Progenitor cell of endocrine pancreas (in vitro differentiated cells): ENCODE results near the gene KRTAP2-4. TPM values are rescaled to one million over a fixed set of nuclear protein-coding genes. Genes with fewer than 3 reads are reported as not detected.

Source experiments
- DNase-seq: peaks from one replicate; pipeline ENCODE4 v3.0.0; 2021; ENCODE audit warnings: low spot score; ENCODE audit not compliant: unreplicated experiment
- H3K27ac Mint-ChIP-seq: 2 replicates; pipeline ENCODE4 v1.8.0; 2021; ENCODE audit warnings: mild to moderate bottlenecking, moderate library complexity, mixed read lengths
- H3K27me3 Mint-ChIP-seq: 2 replicates; pipeline ENCODE4 v1.8.0; 2021; ENCODE audit warnings: mixed read lengths
- H3K36me3 Mint-ChIP-seq: 2 replicates; pipeline ENCODE4 v1.8.0; 2022; ENCODE audit warnings: mixed read lengths; ENCODE audit not compliant: insufficient read depth
- H3K4me1 Mint-ChIP-seq: 2 replicates; pipeline ENCODE4 v1.8.0; 2021; ENCODE audit warnings: low read depth, mixed read lengths
- H3K4me3 Mint-ChIP-seq: 2 replicates; pipeline ENCODE4 v1.8.0; 2021; ENCODE audit warnings: low read depth, mild to moderate bottlenecking, moderate library complexity, mixed read lengths
- H3K9me3 Mint-ChIP-seq: 2 replicates; pipeline ENCODE4 v1.8.0; 2021; ENCODE audit warnings: low read depth, mixed read lengths
- CTCF ChIP-seq: fragments of 200-600 bp; sonication (generic); IDR thresholded peaks from one replicate; pipeline ENCODE4 v1.5.0; 2021; ENCODE audit warnings: antibody characterized with exemption, mild to moderate bottlenecking; ENCODE audit not compliant: unreplicated experiment
- total RNA-seq: library from RNA; stranded (reverse); gene quantifications from 2 replicates; pipeline ENCODE4 v1.2.1, GENCODE V29; 2021

Gene KRTAP2-4
- total RNA-seq, 1 donor from 2014 or later: not detected

DNA sequence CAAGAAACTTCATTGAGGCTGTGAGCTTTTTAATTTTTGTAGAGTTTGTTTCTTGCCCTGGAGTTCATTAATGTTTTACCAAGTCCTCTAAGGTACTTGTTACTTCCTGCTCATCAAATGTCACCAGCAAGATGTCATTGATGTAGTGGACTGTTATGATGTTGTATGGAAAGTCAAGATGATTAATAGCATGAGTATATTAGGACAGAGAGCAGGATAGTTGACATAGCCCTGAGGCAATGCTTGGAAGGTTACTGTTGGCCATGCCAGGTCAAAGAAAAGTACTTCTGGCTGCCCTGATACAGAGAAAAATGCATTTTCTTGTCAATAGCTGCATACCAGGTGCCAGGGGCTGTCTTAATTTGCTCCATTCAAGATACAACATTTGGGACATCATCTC, 45.3 kb downstream of the KRTAP2-4 start:
- no peak for TF ChIP-seq CTCF
- peaks cover 4% of the 10 kb centered on the region for H3K4me1 Mint-ChIP-seq
- H3K9me3 Mint-ChIP-seq: peaks cover 2% of the 10 kb centered on the region
- H3K27ac Mint-ChIP-seq: no peak overlapping the region
- H3K27me3 Mint-ChIP-seq: peaks cover 4% of the 10 kb centered on the region
- H3K4me3 Mint-ChIP-seq: no peak overlapping the region
- no peaks in the 10 kb centered on the region for H3K36me3 Mint-ChIP-seq
- DNase-seq: no peak

- no peaks in the 10 kb centered on the region for H3K36me3 Mint-ChIP-seq
- peaks cover 4% of the 10 kb centered on the region for H3K4me1 Mint-ChIP-seq
- TF ChIP-seq CTCF: no peak
- no peak overlapping the region for H3K4me3 Mint-ChIP-seq
- H3K27ac Mint-ChIP-seq: no peak overlapping the region
- no peaks in the 10 kb centered on the region for H3K27me3 Mint-ChIP-seq
- DNase-seq: no peak
- peaks cover 2% of the 10 kb centered on the region for H3K9me3 Mint-ChIP-seq
These were observed 46.3 kb downstream of the KRTAP2-4 start for GRCh38 chr17:41019415-41019814.

DNA sequence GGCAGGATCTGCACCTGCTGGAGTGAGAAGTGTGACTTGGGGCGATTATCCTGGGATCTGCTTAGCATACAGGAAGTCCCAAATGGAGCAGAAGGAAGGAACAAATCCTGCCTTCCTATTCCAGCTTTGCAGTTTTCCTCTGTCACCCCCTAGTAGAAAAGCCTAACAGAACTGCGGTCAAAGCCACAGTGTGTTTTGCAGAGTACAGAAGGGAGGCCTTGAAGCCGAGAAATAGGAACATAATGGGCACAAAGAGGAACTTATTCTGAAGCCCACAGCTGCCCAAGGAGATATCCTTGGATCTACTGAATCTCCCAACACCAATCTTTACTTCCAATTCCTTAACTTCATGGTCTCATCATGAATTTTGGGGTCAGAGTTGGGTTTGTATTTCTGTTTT, 47.1 kb downstream of the KRTAP2-4 start:
- no peak for TF ChIP-seq CTCF
- Mint-ChIP-seq H3K27ac (no peak overlapping the region), H3K27me3 (no peaks in the 10 kb centered on the region), H3K36me3 (no peaks in the 10 kb centered on the region), H3K9me3 (peaks cover 2% of the 10 kb centered on the region), H3K4me1 (peaks cover 4% of the 10 kb centered on the region), H3K4me3 (no peak overlapping the region)
- DNase-seq: no peak

DNA sequence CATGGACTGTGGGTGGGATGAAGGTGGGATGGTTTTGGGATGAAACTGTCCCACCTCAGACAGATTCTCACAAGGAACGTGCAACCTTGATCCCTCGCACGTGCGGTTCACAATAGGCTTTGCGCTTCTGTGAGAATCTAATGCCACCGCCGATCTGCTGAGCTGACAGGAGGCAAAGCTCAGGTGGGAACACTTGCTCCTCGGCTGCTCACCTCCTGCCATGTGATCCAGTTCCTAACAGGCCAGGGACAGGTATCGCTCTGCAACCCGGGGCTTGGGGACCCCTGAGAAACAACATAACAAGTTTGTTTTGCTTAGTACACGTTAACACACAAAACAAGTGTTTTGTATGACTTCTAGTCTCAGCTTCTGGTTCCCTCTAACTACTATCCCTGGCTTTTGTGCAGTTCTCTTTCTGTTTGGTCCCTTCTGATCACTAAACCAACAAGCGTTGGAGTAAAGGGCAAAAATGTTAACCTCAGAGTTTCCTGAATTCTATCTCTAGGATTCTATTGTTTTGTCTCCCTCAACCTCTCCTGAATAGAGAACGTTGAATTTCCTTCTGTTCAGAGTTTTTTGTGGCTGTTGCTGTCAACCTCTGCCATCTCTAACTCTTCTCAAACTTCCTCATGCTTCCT, 49.0 kb downstream of the KRTAP2-4 start:
- TF ChIP-seq CTCF: no peak
- no peak overlapping the region for H3K4me3 Mint-ChIP-seq
- H3K4me1 Mint-ChIP-seq: peaks cover 4% of the 10 kb centered on the region
- peaks cover 2% of the 10 kb centered on the region for H3K9me3 Mint-ChIP-seq
- DNase-seq: no peak
- no peaks in the 10 kb centered on the region for H3K27me3 Mint-ChIP-seq
- H3K27ac Mint-ChIP-seq: no peak overlapping the region
- H3K36me3 Mint-ChIP-seq: no peaks in the 10 kb centered on the region

- no peak overlapping the region for H3K4me3 Mint-ChIP-seq
- H3K27ac Mint-ChIP-seq: no peak overlapping the region
- no peaks in the 10 kb centered on the region for H3K9me3 Mint-ChIP-seq
- peaks cover 4% of the 10 kb centered on the region for H3K4me1 Mint-ChIP-seq
- H3K27me3 Mint-ChIP-seq: no peaks in the 10 kb centered on the region
- no peak for DNase-seq
- no peak for TF ChIP-seq CTCF
- H3K36me3 Mint-ChIP-seq: no peaks in the 10 kb centered on the region
These were observed 50.2 kb downstream of the KRTAP2-4 start for GRCh38 chr17:41015454-41015853.

Other genes starting within 250 kb of the KRTAP2-4 start
- 33.1 and 37.5 TPM in 2 replicates for gene KRT10, start 243.3 kb downstream of the KRTAP2-4 start, total RNA-seq
- not detected in 2 replicates for gene KRT12, start 198.7 kb downstream of the KRTAP2-4 start, total RNA-seq
- not detected in 2 replicates for gene KRT20, start 180.6 kb downstream of the KRTAP2-4 start, total RNA-seq
- 2.1 and 3.8 TPM in 2 replicates for gene KRT23, start 128.2 kb downstream of the KRTAP2-4 start, total RNA-seq
- gene KRT39, start 98.9 kb downstream of the KRTAP2-4 start, total RNA-seq: not detected in 2 replicates
- 0.13 TPM in 1 of 2 replicates, not detected in the other for gene KRT40, start 81.6 kb downstream of the KRTAP2-4 start, total RNA-seq
- gene KRTAP3-3, start 71.7 kb downstream of the KRTAP2-4 start, total RNA-seq: not detected in 2 replicates
- not detected in 2 replicates for gene KRTAP3-2, start 66.0 kb downstream of the KRTAP2-4 start, total RNA-seq
- gene KRTAP3-1, start 56.8 kb downstream of the KRTAP2-4 start, total RNA-seq: not detected in 2 replicates
- not detected in 2 replicates for gene KRTAP1-5, start 38.7 kb downstream of the KRTAP2-4 start, total RNA-seq
- not detected in 2 replicates for gene KRTAP1-4, start 35.7 kb downstream of the KRTAP2-4 start, total RNA-seq
- gene KRTAP1-3, start 31.0 kb downstream of the KRTAP2-4 start, total RNA-seq: not detected in 2 replicates
- gene KRTAP1-1, start 24.4 kb downstream of the KRTAP2-4 start, total RNA-seq: not detected in 2 replicates
- gene KRTAP2-1, start 18.6 kb downstream of the KRTAP2-4 start, total RNA-seq: not detected in 2 replicates
- not detected in 2 replicates for gene KRTAP2-2, start 10.6 kb downstream of the KRTAP2-4 start, total RNA-seq
- not detected in 2 replicates for gene KRTAP2-3, start 5.8 kb downstream of the KRTAP2-4 start, total RNA-seq
- gene KRTAP4-7, start 18.3 kb upstream of the KRTAP2-4 start, total RNA-seq: not detected in 2 replicates
- gene KRTAP4-8, start 32.3 kb upstream of the KRTAP2-4 start, total RNA-seq: not detected in 2 replicates
- gene KRTAP4-16, start 36.3 kb upstream of the KRTAP2-4 start, total RNA-seq: not detected in 2 replicates
- gene KRTAP4-9, start 39.5 kb upstream of the KRTAP2-4 start, total RNA-seq: not detected in 2 replicates
- not detected in 2 replicates for gene KRTAP4-11, start 52.5 kb upstream of the KRTAP2-4 start, total RNA-seq
- not detected in 2 replicates for gene KRTAP4-12, start 58.3 kb upstream of the KRTAP2-4 start, total RNA-seq
- not detected in 2 replicates for gene KRTAP4-6, start 74.7 kb upstream of the KRTAP2-4 start, total RNA-seq
- gene KRTAP4-5, start 83.9 kb upstream of the KRTAP2-4 start, total RNA-seq: not detected in 2 replicates
- gene KRTAP4-4, start 94.9 kb upstream of the KRTAP2-4 start, total RNA-seq: not detected in 2 replicates
- not detected in 2 replicates for gene KRTAP4-3, start 102.3 kb upstream of the KRTAP2-4 start, total RNA-seq
- not detected in 2 replicates for gene KRTAP4-2, start 112.3 kb upstream of the KRTAP2-4 start, total RNA-seq
- not detected in 2 replicates for gene KRTAP4-1, start 119.0 kb upstream of the KRTAP2-4 start, total RNA-seq
- not detected in 2 replicates for gene KRTAP9-1, start 124.0 kb upstream of the KRTAP2-4 start, total RNA-seq
- not detected in 2 replicates for gene KRTAP9-2, start 160.8 kb upstream of the KRTAP2-4 start, total RNA-seq
- not detected in 2 replicates for gene KRTAP9-3, start 166.6 kb upstream of the KRTAP2-4 start, total RNA-seq
- gene KRTAP9-8, start 172.1 kb upstream of the KRTAP2-4 start, total RNA-seq: not detected in 2 replicates
- gene KRTAP9-4, start 183.8 kb upstream of the KRTAP2-4 start, total RNA-seq: not detected in 2 replicates
- gene KRTAP9-9, start 189.5 kb upstream of the KRTAP2-4 start, total RNA-seq: not detected in 2 replicates
- gene KRTAP9-6, start 199.5 kb upstream of the KRTAP2-4 start, total RNA-seq: not detected in 2 replicates
- not detected in 2 replicates for gene KRTAP9-7, start 209.8 kb upstream of the KRTAP2-4 start, total RNA-seq
- gene KRTAP29-1, start 237.0 kb upstream of the KRTAP2-4 start, total RNA-seq: not detected in 2 replicates
- not detected in 2 replicates for gene KRTAP16-1, start 243.4 kb upstream of the KRTAP2-4 start, total RNA-seq
- gene KRTAP17-1, start 249.8 kb upstream of the KRTAP2-4 start, total RNA-seq: not detected in 2 replicates